ENCODE data around the gene LOC128125822.

The LOC128125822 gene

GRCh38 chr6:63611560-63611959 lies 39.3 kb downstream of the LOC128125822 start (continued):
- TF ChIP-seq ZNF462 (CRISPR knock-in tag; IDR thresholded peaks at IDR 0.05): no peak
- TF ChIP-seq STAT1 (IDR thresholded peaks at IDR 0.05; ENCODE audit: unreplicated experiment): no peak
- no peak for TF ChIP-seq REST (IDR thresholded peaks at IDR 0.05; ENCODE audit: unreplicated experiment)
- TF ChIP-seq EZH2 (IDR thresholded peaks at IDR 0.05; ENCODE audit: low read depth, unreplicated experiment): no peak
- no peak for TF ChIP-seq ETS1 (IDR thresholded peaks at IDR 0.05)

Measured in GM23338 (cell line).